22Rv1 (cell line): ENCODE measurements around the gene OST4.

Source experiments
- H3K27ac ChIP-seq: fragments of 450-650 bp; 2 replicates; pipeline ENCODE4 v1.5.1; 2017
- CTCF ChIP-seq: fragments of 450-650 bp; IDR thresholded peaks from 2 replicates; pipeline ENCODE4 v1.5.1; 2017; ENCODE audit warnings: mild to moderate bottlenecking
- ZFX ChIP-seq: fragments of 450-650 bp; IDR thresholded peaks from 2 replicates; pipeline ENCODE4 v1.6.1; 2017; ENCODE audit warnings: antibody characterized with exemption, borderline replicate concordance

Gene OST4

GRCh38 chr2:27041752-27042151, 29.7 kb downstream of the OST4 start:
- TF ChIP-seq CTCF = no peak
- TF ChIP-seq ZFX = no peak
- no peak overlapping the region for H3K27ac ChIP-seq

- TF ChIP-seq CTCF (no peak), ZFX (no peak)
- no peak overlapping the region for H3K27ac ChIP-seq
These were observed 31.2 kb downstream of the OST4 start for GRCh38 chr2:27040282-27040681.

GRCh38 chr2:27039871-27040270, 31.6 kb downstream of the OST4 start:
- TF ChIP-seq ZFX (no peak), CTCF (no peak)
- H3K27ac ChIP-seq = no peak overlapping the region

- no peak for TF ChIP-seq ZFX
- no peak for TF ChIP-seq CTCF
- H3K27ac ChIP-seq = no peak overlapping the region
These were observed 32.0 kb downstream of the OST4 start for GRCh38 chr2:27039426-27039825.

GRCh38 chr2:27038631-27039339, 32.7 kb downstream of the OST4 start:
- TF ChIP-seq ZFX = no peak
- TF ChIP-seq CTCF = no peak
- no peak overlapping the region for H3K27ac ChIP-seq

GRCh38 chr2:27038012-27038411, 33.4 kb downstream of the OST4 start:
- no peak overlapping the region for H3K27ac ChIP-seq
- TF ChIP-seq CTCF (no peak), ZFX (no peak)

GRCh38 chr2:27033253-27033852, 38.1 kb downstream of the OST4 start:
- no peak for TF ChIP-seq CTCF
- TF ChIP-seq ZFX = no peak
- peak overlapping the region; percentile 59 for H3K27ac ChIP-seq
